Measurements from ENCODE around the gene HYI. TPM values are rescaled to one million over a fixed set of nuclear protein-coding genes. Genes with fewer than 3 reads are reported as not detected.
A peak's percentile ranks its signal among the peaks of the same experiment; 100 is the strongest.

The HYI gene
- total and polyA plus RNA-seq, 2 of the 8 experiments (the other 6 are each of a cell fraction or from before 2014, with no cell fraction given): 14.4 to 17.7 TPM

DNA sequence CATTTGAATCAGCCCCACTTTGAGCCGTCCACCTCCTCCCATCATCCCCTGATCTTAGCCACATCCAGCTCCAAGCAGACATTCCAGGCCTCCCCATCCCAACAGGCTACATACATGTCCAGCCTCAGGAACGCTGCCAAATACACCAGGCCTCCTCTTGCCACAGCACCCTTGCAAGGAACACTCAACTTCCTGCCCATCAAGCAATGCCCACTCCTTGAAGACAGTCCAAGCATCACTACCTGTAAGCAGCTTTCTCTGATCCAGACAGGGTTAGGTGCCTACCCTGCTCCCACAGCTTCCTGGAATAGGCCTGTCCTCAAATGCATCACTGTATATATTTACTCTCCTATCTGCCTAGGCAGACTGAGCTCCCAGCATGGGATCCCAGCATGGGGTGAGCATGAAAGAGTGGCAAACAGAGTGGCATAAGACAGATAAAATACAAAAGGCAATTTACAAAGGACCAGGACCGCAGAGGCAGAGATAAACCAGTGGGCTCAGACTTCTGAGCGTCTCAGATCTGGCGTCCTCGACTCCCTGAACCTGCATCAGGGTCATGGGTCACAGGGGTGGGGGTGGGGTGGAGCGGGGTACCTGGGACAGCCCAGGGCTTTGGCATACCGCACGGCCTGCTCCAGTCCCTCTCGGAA is 816 bp downstream of the HYI start:
- FAIRE-seq: no peak
- Histone ChIP-seq H2BK5ac (ENCODE audit: low read depth, low read length) (no peak overlapping the region), H2AK5ac (ENCODE audit: low read depth, low read length) (0 out of 2 replicates have a peak overlapping the region, but pooled peaks have one; percentile 31), H2BK120ac (replicated peaks; ENCODE audit: low read depth, low read length) (no peak overlapping the region), H2AFZ (ENCODE audit: low read length) (no peak overlapping the region), H3K4me1 (replicated peaks in 1 of 4; ENCODE audit: control insufficient read depth in 3 of 4, insufficient read depth in 4 of 4, low read length in 3 of 4) (peaks cover 3 to 8% (median 4%) of the 10 kb centered on the region in 4 experiments; a peak in 5 of 7 replicates), H3K27ac (ENCODE audit: low read depth, low read length) (no peak overlapping the region), H4K8ac (ENCODE audit: extremely low read depth, insufficient read depth, low read length) (no peak overlapping the region), H3K9me3 (ENCODE audit: insufficient read depth in 2 of 2, low read depth in 1 of 2, low read length in 1 of 2) (no peaks in the 10 kb centered on the region), H4K20me1 (replicated peaks in 1 of 2; ENCODE audit: control insufficient read depth in 1 of 2, insufficient read depth in 2 of 2, low read length in 2 of 2) (peaks cover 0 to 5% of the 10 kb centered on the region in 2 experiments), H3K23me2 (ENCODE audit: low read depth, low read length) (peaks cover 10% of the 10 kb centered on the region; the same call in 1 of the 2 replicates), H2BK15ac (ENCODE audit: low read length) (0 out of 2 replicates have a peak overlapping the region, but pooled peaks have one; percentile 25), H3K23ac (ENCODE audit: insufficient read length) (no peak overlapping the region), H3K4ac (replicated peaks; ENCODE audit: insufficient read length, low read depth, low read length) (no peak overlapping the region), H3K4me3 (ENCODE audit: extremely low read depth in 1 of 4, insufficient read depth in 2 of 4, low read depth in 3 of 4, low read length in 4 of 4) (peak overlapping the region in 3 of 4 experiments; percentile 16 to 68 (median 65); a peak in 4 of 8 replicates), H3K56ac (replicated peaks; ENCODE audit: insufficient read length, low read depth, low read length) (no peak overlapping the region), H3K9ac (replicated peaks in 1 of 4; ENCODE audit: extremely low read depth in 1 of 4, low read depth in 3 of 4, low read length in 3 of 4) (peak overlapping the region in 3 of 4 experiments; percentile 5 to 41 (median 25); a peak in 3 of 7 replicates), H3K14ac (ENCODE audit: insufficient read length) (no peak overlapping the region), H3K79me1 (ENCODE audit: low read depth, low read length) (no peaks in the 10 kb centered on the region), H3K4me2 (ENCODE audit: insufficient read depth in 1 of 2, low read depth in 2 of 2, low read length in 2 of 2) (peak overlapping the region; percentile 67 to 83), H4K91ac (replicated peaks; ENCODE audit: insufficient read length, low read length) (peak overlapping the region; percentile 12), H3K18ac (ENCODE audit: extremely low read depth, low read length) (no peak overlapping the region), H2BK12ac (ENCODE audit: low read depth, low read length) (peak overlapping the region; percentile 75; the same call in 1 of the 2 replicates), H3K36me3 (ENCODE audit: control insufficient read depth in 2 of 4, insufficient read depth in 4 of 4, low read length in 3 of 4) (peaks cover 3 to 29% (median 14%) of the 10 kb centered on the region in 4 experiments; a peak in 6 of 8 replicates), H4K5ac (ENCODE audit: insufficient read length, low read depth, low read length) (no peak overlapping the region), H3K27me3 (replicated peaks in 1 of 4; ENCODE audit: control insufficient read depth in 3 of 4, extremely low read depth in 1 of 4, insufficient read depth in 3 of 4, low read length in 3 of 4) (no peaks in the 10 kb centered on the region; a peak in 1 of 7 replicates), H2BK20ac (ENCODE audit: low read length) (no peak overlapping the region), H3K79me2 (ENCODE audit: control insufficient read depth in 1 of 2, insufficient read depth in 2 of 2, low read length in 2 of 2) (no peaks in the 10 kb centered on the region; a peak in 1 of 4 replicates)
- POLR2A ChIA-PET (ENCODE audit: partially characterized antibody): interaction anchor here (0.8 to 3.0 kb wide), 9 partner anchors 9 to 145 kb away, joined by 3 to 22 read pairs (median 3); partner anchors contain the start of gene ELOVL1
- no peak for TF ChIP-seq CBX8 (IDR thresholded peaks at IDR 0.05; ENCODE audit: borderline replicate concordance, low read depth, low read length)
- TF ChIP-seq POLR2AphosphoS5 (IDR thresholded peaks at IDR 0.05; ENCODE audit: low read depth, low read length): peak; percentile 47; the same call in 1 of the 2 replicates
- TF ChIP-seq SP4 (IDR thresholded peaks at IDR 0.05; ENCODE audit: low read length): no peak
- no peak for TF ChIP-seq SIX5 (IDR thresholded peaks at IDR 0.05; ENCODE audit: low read depth, low read length)
- no peak for TF ChIP-seq CBX5 (IDR thresholded peaks at IDR 0.05; ENCODE audit: low read depth, low read length)
- TF ChIP-seq TAF1 (IDR thresholded peaks at IDR 0.05; ENCODE audit: low read depth, low read length): peak; percentile 12; the same call in 1 of the 2 replicates
- no peak for TF ChIP-seq SUZ12 (IDR thresholded peaks at IDR 0.05; ENCODE audit: low read length)
- TF ChIP-seq RNF2 (IDR thresholded peaks at IDR 0.05; ENCODE audit: borderline replicate concordance, low read depth, low read length, missing control alignments, poor library complexity, severe bottlenecking): no peak
- no peak for TF ChIP-seq CTBP2 (IDR thresholded peaks at IDR 0.05; ENCODE audit: borderline replicate concordance, insufficient read depth, insufficient read length, low read length)
- no peak for TF ChIP-seq TBP (IDR thresholded peaks at IDR 0.05; ENCODE audit: low read depth, low read length)
- 64% methylated on average over 5 of the region's 10 CpGs; no CpG with 5 or more reads in 1 of the 2 experiments for WGBS, 2 experiments (ENCODE audit: extremely low coverage in 1 of 2, insufficient coverage in 1 of 2, insufficient read length in 1 of 2, insufficient replicate concordance in 2 of 2, low coverage in 1 of 2, low lambda C conversion rate in 2 of 2, missing lambda C conversion rate in 1 of 2)
- DNase-seq (ENCODE audit: low read depth in 1 of 2, low spot score in 2 of 2): no peak
- CTCF ChIA-PET (ENCODE audit: partially characterized antibody): interaction anchor here (2.6 kb wide), 1 partner anchor 10 kb away, joined by 10 read pairs; no protein-coding TSS in a partner anchor
